Measurements from ENCODE around the gene FBXL22.

Gene FBXL22

GRCh38 chr15:63598473-63599400, 1.6 kb downstream of the FBXL22 start:
- H3K36me3 ChIP-seq, result peaks cover 9% of the 10 kb centered on the region
- H3K4me3 ChIP-seq (ENCODE audit: low read depth, low read length), result 0 out of 2 replicates have a peak overlapping the region, but pooled peaks have one; percentile 3
- H3K27me3 ChIP-seq (ENCODE audit: insufficient read depth, low read depth, severe bottlenecking), result no peaks in the 10 kb centered on the region
- no peak for TF ChIP-seq CTCF (IDR thresholded peaks at IDR 0.05; ENCODE audit: low read depth, low read length)
- DNase-seq, result peak; percentile 46
- H3K27ac ChIP-seq, result peak overlapping the region; percentile 81
- no peaks in the 10 kb centered on the region for H3K9me3 ChIP-seq (ENCODE audit: severe bottlenecking)

GRCh38 chr15:63599401-63600000, 2.3 kb downstream of the FBXL22 start:
- H3K27me3 ChIP-seq (ENCODE audit: insufficient read depth, low read depth, severe bottlenecking), result no peaks in the 10 kb centered on the region
- H3K27ac ChIP-seq, result peak overlapping the region; percentile 81
- peak; percentile 57 for TF ChIP-seq CTCF (IDR thresholded peaks at IDR 0.05; ENCODE audit: low read depth, low read length)
- peak; percentile 61 for DNase-seq
- peaks cover 1% of the 10 kb centered on the region; the same call in 1 of the 2 replicates for H3K36me3 ChIP-seq
- peak overlapping the region; percentile 53 for H3K4me3 ChIP-seq (ENCODE audit: low read depth, low read length)
- no peaks in the 10 kb centered on the region for H3K9me3 ChIP-seq (ENCODE audit: severe bottlenecking)

- Histone ChIP-seq H3K27me3 (ENCODE audit: insufficient read depth, low read depth, severe bottlenecking) (no peaks in the 10 kb centered on the region), H3K4me3 (ENCODE audit: low read depth, low read length) (peak overlapping the region; percentile 53), H3K36me3 (no peaks in the 10 kb centered on the region), H3K9me3 (ENCODE audit: severe bottlenecking) (no peaks in the 10 kb centered on the region), H3K27ac (peak overlapping the region; percentile 81)
- DNase-seq, result no peak
- TF ChIP-seq CTCF (IDR thresholded peaks at IDR 0.05; ENCODE audit: low read depth, low read length), result no peak
Observed at GRCh38 chr15:63600001-63600615, 2.9 kb downstream of the FBXL22 start.

GRCh38 chr15:63600616-63601025, 3.4 kb downstream of the FBXL22 start:
- peak; percentile 90 for DNase-seq
- TF ChIP-seq CTCF (IDR thresholded peaks at IDR 0.05; ENCODE audit: low read depth, low read length), result no peak
- Histone ChIP-seq H3K36me3 (no peaks in the 10 kb centered on the region), H3K4me3 (ENCODE audit: low read depth, low read length) (peak overlapping the region; percentile 79), H3K27me3 (ENCODE audit: insufficient read depth, low read depth, severe bottlenecking) (no peaks in the 10 kb centered on the region), H3K27ac (peak overlapping the region; percentile 82), H3K9me3 (ENCODE audit: severe bottlenecking) (no peaks in the 10 kb centered on the region)

- TF ChIP-seq CTCF (IDR thresholded peaks at IDR 0.05; ENCODE audit: low read depth, low read length), result no peak
- no peaks in the 10 kb centered on the region for H3K9me3 ChIP-seq (ENCODE audit: severe bottlenecking)
- H3K27ac ChIP-seq, result peak overlapping the region; percentile 82
- H3K36me3 ChIP-seq, result no peaks in the 10 kb centered on the region; the same call in 1 of the 2 replicates
- H3K4me3 ChIP-seq (ENCODE audit: low read depth, low read length), result peak overlapping the region; percentile 79
- DNase-seq, result peak; percentile 43
- H3K27me3 ChIP-seq (ENCODE audit: insufficient read depth, low read depth, severe bottlenecking), result no peaks in the 10 kb centered on the region
Observed at GRCh38 chr15:63601026-63601703, 4.0 kb downstream of the FBXL22 start.
